NOMO-1 (cell line): ENCODE measurements around the gene CPT2.
A peak's percentile ranks its signal among the peaks of the same experiment; 100 is the strongest.
"Not testable (repeated sequence)": the region's sequence is repeated elsewhere in the genome, so short reads cannot be mapped to it uniquely, and the experiment has no call there.

Source experiments
- DNase-seq, 2 experiments: peaks; one replicate each; lab custom pipeline; 2025; ENCODE audit not compliant: unreplicated experiment in 2 of 2; lab: John Stamatoyannopoulos, UW

CPT2 gene

GRCh38 chr1:53182111-53182593 is 14.5 kb upstream of the CPT2 start:
- peak; percentile 57 to 60 for DNase-seq

GRCh38 chr1:53182716-53183094 is 13.9 kb upstream of the CPT2 start:
- no peak for DNase-seq

GRCh38 chr1:53183095-53183990 is 13.3 kb upstream of the CPT2 start:
- DNase-seq: no peak

GRCh38 chr1:53185955-53186297 is 10.7 kb upstream of the CPT2 start:
- DNase-seq: not testable (repeated sequence)

- no peak for DNase-seq
These were observed 10.1 kb upstream of the CPT2 start for GRCh38 chr1:53186533-53186932.

- DNase-seq: no peak
These were observed 9.2 kb upstream of the CPT2 start for GRCh38 chr1:53187401-53187800.

- DNase-seq: no peak
These were observed 8.5 kb upstream of the CPT2 start for GRCh38 chr1:53188099-53188498.

GRCh38 chr1:53189061-53189460 is 7.6 kb upstream of the CPT2 start:
- no peak for DNase-seq

- no peak for DNase-seq
These were observed 6.4 kb upstream of the CPT2 start for GRCh38 chr1:53190210-53190611.

GRCh38 chr1:53195246-53196016 is 1.2 kb upstream of the CPT2 start:
- DNase-seq: no peak

GRCh38 chr1:53196017-53196484 is 573 bp upstream of the CPT2 start:
- no peak for DNase-seq

- DNase-seq: peak; percentile 36 to 42
These were observed 922 bp downstream of the CPT2 start for GRCh38 chr1:53197291-53198200.

- no peak for DNase-seq
These were observed 1.6 kb downstream of the CPT2 start for GRCh38 chr1:53198241-53198651.

- no peak for DNase-seq
These were observed 6.8 kb downstream of the CPT2 start for GRCh38 chr1:53203466-53203865.

GRCh38 chr1:53205496-53205895 is 8.9 kb downstream of the CPT2 start:
- DNase-seq: not testable (repeated sequence)

GRCh38 chr1:53206083-53206685 is 9.6 kb downstream of the CPT2 start:
- not testable (repeated sequence) for DNase-seq

GRCh38 chr1:53206735-53207379 is 10.2 kb downstream of the CPT2 start:
- DNase-seq: no peak

- no peak for DNase-seq
These were observed 11.1 kb downstream of the CPT2 start for GRCh38 chr1:53207726-53208125.

- no peak for DNase-seq
These were observed 13.7 kb downstream of the CPT2 start for GRCh38 chr1:53210352-53210751.

GRCh38 chr1:53210954-53211353 is 14.3 kb downstream of the CPT2 start:
- DNase-seq: no peak
